IPS DF 6.9 (cell line): ENCODE data around the gene BABAM2.

ENCODE experiments used
- DNase-seq: peaks from one replicate; pipeline ENCODE4 v3.0.0-alpha.2; 2013; ENCODE audit warnings: low read depth, low spot score
- H3K27ac ChIP-seq: one replicate; pipeline ENCODE4 v1.5.1; 2013; ENCODE audit warnings: low read length, control low read depth
- H3K27me3 ChIP-seq: 2 replicates; pipeline ENCODE4 v1.6.1; 2013; ENCODE audit warnings: mild to moderate bottlenecking, low read length; ENCODE audit not compliant: control insufficient read depth, insufficient read depth
- H3K36me3 ChIP-seq: 2 replicates; pipeline ENCODE4 v1.6.1; 2013; ENCODE audit warnings: low read length; ENCODE audit not compliant: control insufficient read depth, insufficient read depth
- H3K4me1 ChIP-seq: 2 replicates; pipeline ENCODE4 v1.6.1; 2013; ENCODE audit warnings: low read length; ENCODE audit not compliant: control insufficient read depth, insufficient read depth
- H3K4me3 ChIP-seq: 2 replicates; pipeline ENCODE4 v1.5.1; 2013; ENCODE audit warnings: mild to moderate bottlenecking, low read length
- H3K9me3 ChIP-seq: 2 replicates; pipeline ENCODE4 v1.6.1; 2013; ENCODE audit warnings: low read length, inconsistent platforms; ENCODE audit not compliant: control insufficient read depth, insufficient read depth
- WGBS: extraction: QIAGEN DNeasy Blood & Tissue Kit; methylation state at CpG from one replicate; pipeline ENCODE4 v1.1.7; 2013; ENCODE audit warnings: mixed read lengths, missing lambda C conversion rate; ENCODE audit not compliant: insufficient read length, insufficient coverage; 5-methylcytosine and 5-hydroxymethylcytosine counted together

BABAM2 gene

GRCh38 chr2:27942612-27943547 lies 52.4 kb downstream of the BABAM2 start:
- WGBS, result no CpG with 5 or more reads among the region's 8 CpGs
- no peaks in the 10 kb centered on the region for H3K9me3 ChIP-seq
- H3K36me3 ChIP-seq, result no peaks in the 10 kb centered on the region
- H3K4me3 ChIP-seq, result no peak overlapping the region
- H3K27ac ChIP-seq, result no peak overlapping the region
- H3K27me3 ChIP-seq, result peaks cover 2% of the 10 kb centered on the region; the same call in 1 of the 2 replicates
- H3K4me1 ChIP-seq, result no peaks in the 10 kb centered on the region
- no peak for DNase-seq

GRCh38 chr2:27946530-27947060 lies 56.1 kb downstream of the BABAM2 start:
- Histone ChIP-seq H3K4me3 (no peak overlapping the region), H3K36me3 (no peaks in the 10 kb centered on the region), H3K9me3 (no peaks in the 10 kb centered on the region), H3K4me1 (no peaks in the 10 kb centered on the region), H3K27ac (no peak overlapping the region), H3K27me3 (peaks cover 2% of the 10 kb centered on the region; the same call in 1 of the 2 replicates)
- WGBS, result no CpG with 5 or more reads among the region's 5 CpGs
- DNase-seq, result no peak

- Histone ChIP-seq H3K27ac (no peak overlapping the region), H3K9me3 (no peaks in the 10 kb centered on the region), H3K36me3 (no peaks in the 10 kb centered on the region), H3K27me3 (no peaks in the 10 kb centered on the region), H3K4me3 (no peak overlapping the region), H3K4me1 (no peaks in the 10 kb centered on the region)
- no peak for DNase-seq
- WGBS, result no CpG with 5 or more reads among the region's 1 CpG
Measured at GRCh38 chr2:27952070-27952469, 61.5 kb downstream of the BABAM2 start.

GRCh38 chr2:27953077-27953476 lies 62.5 kb downstream of the BABAM2 start:
- no peaks in the 10 kb centered on the region for H3K36me3 ChIP-seq
- H3K27ac ChIP-seq, result no peak overlapping the region
- no peaks in the 10 kb centered on the region for H3K27me3 ChIP-seq
- no CpG with 5 or more reads among the region's 4 CpGs for WGBS
- H3K4me1 ChIP-seq, result no peaks in the 10 kb centered on the region
- DNase-seq, result no peak
- no peaks in the 10 kb centered on the region for H3K9me3 ChIP-seq
- no peak overlapping the region for H3K4me3 ChIP-seq

- WGBS, result no CpG with 5 or more reads among the region's 4 CpGs
- H3K9me3 ChIP-seq, result no peaks in the 10 kb centered on the region
- no peak for DNase-seq
- H3K4me3 ChIP-seq, result no peak overlapping the region
- no peaks in the 10 kb centered on the region for H3K36me3 ChIP-seq
- H3K27ac ChIP-seq, result no peak overlapping the region
- no peaks in the 10 kb centered on the region for H3K27me3 ChIP-seq
- no peaks in the 10 kb centered on the region for H3K4me1 ChIP-seq
Measured at GRCh38 chr2:27954221-27954673, 63.7 kb downstream of the BABAM2 start.

GRCh38 chr2:27954771-27955383 lies 64.3 kb downstream of the BABAM2 start:
- WGBS, result no CpG with 5 or more reads among the region's 2 CpGs
- no peak for DNase-seq
- Histone ChIP-seq H3K4me1 (no peaks in the 10 kb centered on the region), H3K36me3 (no peaks in the 10 kb centered on the region), H3K9me3 (no peaks in the 10 kb centered on the region), H3K27me3 (no peaks in the 10 kb centered on the region), H3K27ac (no peak overlapping the region), H3K4me3 (no peak overlapping the region)

- DNase-seq, result no peak
- Histone ChIP-seq H3K36me3 (no peaks in the 10 kb centered on the region), H3K27ac (no peak overlapping the region), H3K4me1 (no peaks in the 10 kb centered on the region), H3K27me3 (no peaks in the 10 kb centered on the region), H3K9me3 (no peaks in the 10 kb centered on the region), H3K4me3 (no peak overlapping the region)
- no CpG with 5 or more reads among the region's 5 CpGs for WGBS
Measured at GRCh38 chr2:27955384-27956161, 65.0 kb downstream of the BABAM2 start.

GRCh38 chr2:27956888-27957287 lies 66.4 kb downstream of the BABAM2 start:
- Histone ChIP-seq H3K36me3 (no peaks in the 10 kb centered on the region), H3K4me1 (no peaks in the 10 kb centered on the region), H3K4me3 (no peak overlapping the region), H3K27me3 (no peaks in the 10 kb centered on the region), H3K27ac (no peak overlapping the region), H3K9me3 (no peaks in the 10 kb centered on the region)
- WGBS, result no CpG with 5 or more reads among the region's 2 CpGs
- no peak for DNase-seq

GRCh38 chr2:27958711-27959378 lies 68.3 kb downstream of the BABAM2 start:
- no peak for DNase-seq
- Histone ChIP-seq H3K36me3 (no peaks in the 10 kb centered on the region), H3K4me1 (no peaks in the 10 kb centered on the region), H3K4me3 (no peak overlapping the region), H3K27me3 (no peaks in the 10 kb centered on the region), H3K9me3 (no peaks in the 10 kb centered on the region), H3K27ac (no peak overlapping the region)
- WGBS, result no CpG with 5 or more reads among the region's 2 CpGs

GRCh38 chr2:27959496-27959895 lies 69.0 kb downstream of the BABAM2 start:
- no peak overlapping the region for H3K4me3 ChIP-seq
- no peak overlapping the region for H3K27ac ChIP-seq
- no peaks in the 10 kb centered on the region for H3K27me3 ChIP-seq
- no CpG with 5 or more reads among the region's 4 CpGs for WGBS
- H3K36me3 ChIP-seq, result no peaks in the 10 kb centered on the region
- no peaks in the 10 kb centered on the region for H3K4me1 ChIP-seq
- no peaks in the 10 kb centered on the region for H3K9me3 ChIP-seq
- no peak for DNase-seq
